Duodenal mucosa (tissue), 2 donors: ENCODE data around the gene SH3TC1.

Experiments
- H3K27ac ChIP-seq: one replicate; pipeline ENCODE4 v1.7.0; 2013; ENCODE audit warnings: low read depth, low read length
- H3K27me3 ChIP-seq, 2 donors: one replicate each; pipeline ENCODE4 v1.7.0; 2013; ENCODE audit warnings: low read length in 2 of 2, control low read depth in 1 of 2; ENCODE audit not compliant: insufficient read depth in 2 of 2, control insufficient read depth in 1 of 2
- H3K36me3 ChIP-seq, 2 donors: one replicate each; pipeline ENCODE4 v1.7.0; 2013; ENCODE audit warnings: low read length in 2 of 2, control low read depth in 1 of 2; ENCODE audit not compliant: insufficient read depth in 2 of 2, control insufficient read depth in 1 of 2
- H3K4me1 ChIP-seq, 2 donors: one replicate each; pipeline ENCODE4 v1.7.0; 2013; ENCODE audit warnings: low read length in 2 of 2, control low read depth in 1 of 2; ENCODE audit not compliant: insufficient read depth in 2 of 2, control insufficient read depth in 1 of 2
- H3K4me3 ChIP-seq, 2 donors: one replicate each; pipeline ENCODE4 v1.7.0; 2013; ENCODE audit warnings: low read length in 2 of 2, low read depth in 1 of 2
- H3K9ac ChIP-seq, 2 donors: one replicate each; pipeline ENCODE4 v1.7.0; 2013; ENCODE audit warnings: low read length in 2 of 2, low read depth in 1 of 2
- H3K9me3 ChIP-seq, 2 donors: one replicate each; pipeline ENCODE4 v1.7.0; 2013; ENCODE audit warnings: low read length in 2 of 2, control low read depth in 1 of 2; ENCODE audit not compliant: control insufficient read depth in 1 of 2

SH3TC1 gene

GRCh38 chr4:8228319-8229250 is 29.5 kb downstream of the SH3TC1 start:
- Histone ChIP-seq H3K27me3 (no peaks in the 10 kb centered on the region), H3K9ac (no peak overlapping the region), H3K36me3 (peaks cover 3 to 14% of the 10 kb centered on the region in 2 donors), H3K4me3 (no peak overlapping the region), H3K27ac (no peak overlapping the region), H3K9me3 (no peaks in the 10 kb centered on the region), H3K4me1 (peaks cover 14 to 16% of the 10 kb centered on the region in 2 donors)

GRCh38 chr4:8229331-8229975 is 30.4 kb downstream of the SH3TC1 start:
- H3K27ac ChIP-seq, result no peak overlapping the region
- peaks cover 5 to 16% of the 10 kb centered on the region in 2 donors for H3K36me3 ChIP-seq
- H3K9ac ChIP-seq, result no peak overlapping the region
- H3K4me3 ChIP-seq, result no peak overlapping the region
- no peaks in the 10 kb centered on the region for H3K27me3 ChIP-seq
- H3K9me3 ChIP-seq, result no peaks in the 10 kb centered on the region
- peaks cover 14 to 16% of the 10 kb centered on the region in 2 donors for H3K4me1 ChIP-seq

DNA sequence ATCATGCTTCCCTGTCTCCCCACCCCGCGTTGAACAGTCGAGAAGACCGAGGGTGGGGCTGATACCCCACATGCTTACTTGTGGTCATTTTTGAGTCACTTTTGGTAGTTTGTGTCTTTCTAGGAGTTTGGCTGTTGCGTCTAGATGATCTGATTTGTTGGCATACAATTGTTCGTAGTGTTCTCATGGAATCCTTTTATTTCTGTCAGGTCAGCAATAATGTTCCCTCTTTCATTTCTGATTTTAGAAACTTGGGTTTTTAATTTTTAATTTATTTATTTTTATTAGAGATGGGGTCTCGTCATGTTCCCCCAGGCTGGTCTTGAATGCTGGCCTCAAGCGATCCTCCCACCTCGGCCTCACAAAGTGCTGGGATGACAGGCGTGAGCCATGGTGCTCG is 30.9 kb downstream of the SH3TC1 start:
- Histone ChIP-seq H3K9ac (no peak overlapping the region), H3K27ac (no peak overlapping the region), H3K27me3 (no peaks in the 10 kb centered on the region), H3K9me3 (no peaks in the 10 kb centered on the region), H3K4me1 (peaks cover 14 to 16% of the 10 kb centered on the region in 2 donors), H3K36me3 (peaks cover 5 to 19% of the 10 kb centered on the region in 2 donors), H3K4me3 (no peak overlapping the region)

GRCh38 chr4:8230891-8231290 is 31.8 kb downstream of the SH3TC1 start:
- peaks cover 14 to 16% of the 10 kb centered on the region in 2 donors for H3K4me1 ChIP-seq
- H3K9ac ChIP-seq, result no peak overlapping the region
- no peak overlapping the region for H3K4me3 ChIP-seq
- no peak overlapping the region for H3K27ac ChIP-seq
- H3K27me3 ChIP-seq, result no peaks in the 10 kb centered on the region
- H3K9me3 ChIP-seq, result no peaks in the 10 kb centered on the region
- H3K36me3 ChIP-seq, result peaks cover 5 to 19% of the 10 kb centered on the region in 2 donors

GRCh38 chr4:8231551-8232049 is 32.5 kb downstream of the SH3TC1 start:
- Histone ChIP-seq H3K36me3 (peaks cover 5 to 19% of the 10 kb centered on the region in 2 donors), H3K4me3 (no peak overlapping the region), H3K27ac (no peak overlapping the region), H3K9ac (no peak overlapping the region), H3K27me3 (no peaks in the 10 kb centered on the region), H3K4me1 (peaks cover 14 to 16% of the 10 kb centered on the region in 2 donors), H3K9me3 (no peaks in the 10 kb centered on the region)

DNA sequence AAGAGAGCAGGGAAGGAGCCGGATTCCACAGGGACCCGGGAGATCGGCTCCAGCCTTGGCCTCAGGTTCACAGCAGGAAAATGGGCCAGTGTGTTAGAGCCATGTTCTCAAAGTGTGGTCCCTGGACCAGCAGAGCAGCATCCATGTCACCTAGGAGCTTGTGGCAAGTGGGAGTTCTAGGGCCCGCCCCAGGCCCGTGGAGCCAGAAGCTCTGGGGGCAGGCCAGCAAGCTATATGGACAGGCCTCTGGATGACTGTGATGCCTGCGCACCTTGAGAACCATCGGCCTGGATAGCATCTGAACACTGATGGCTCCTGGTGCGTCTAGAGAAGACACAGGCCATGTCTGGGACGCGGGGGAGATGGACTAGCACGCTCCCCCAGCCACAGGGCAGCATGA is 33.7 kb downstream of the SH3TC1 start:
- H3K4me1 ChIP-seq, result peaks cover 14 to 16% of the 10 kb centered on the region in 2 donors
- peaks cover 5 to 19% of the 10 kb centered on the region in 2 donors for H3K36me3 ChIP-seq
- no peak overlapping the region for H3K27ac ChIP-seq
- H3K9ac ChIP-seq, result no peak overlapping the region
- H3K9me3 ChIP-seq, result no peaks in the 10 kb centered on the region
- no peak overlapping the region for H3K4me3 ChIP-seq
- no peaks in the 10 kb centered on the region for H3K27me3 ChIP-seq

DNA sequence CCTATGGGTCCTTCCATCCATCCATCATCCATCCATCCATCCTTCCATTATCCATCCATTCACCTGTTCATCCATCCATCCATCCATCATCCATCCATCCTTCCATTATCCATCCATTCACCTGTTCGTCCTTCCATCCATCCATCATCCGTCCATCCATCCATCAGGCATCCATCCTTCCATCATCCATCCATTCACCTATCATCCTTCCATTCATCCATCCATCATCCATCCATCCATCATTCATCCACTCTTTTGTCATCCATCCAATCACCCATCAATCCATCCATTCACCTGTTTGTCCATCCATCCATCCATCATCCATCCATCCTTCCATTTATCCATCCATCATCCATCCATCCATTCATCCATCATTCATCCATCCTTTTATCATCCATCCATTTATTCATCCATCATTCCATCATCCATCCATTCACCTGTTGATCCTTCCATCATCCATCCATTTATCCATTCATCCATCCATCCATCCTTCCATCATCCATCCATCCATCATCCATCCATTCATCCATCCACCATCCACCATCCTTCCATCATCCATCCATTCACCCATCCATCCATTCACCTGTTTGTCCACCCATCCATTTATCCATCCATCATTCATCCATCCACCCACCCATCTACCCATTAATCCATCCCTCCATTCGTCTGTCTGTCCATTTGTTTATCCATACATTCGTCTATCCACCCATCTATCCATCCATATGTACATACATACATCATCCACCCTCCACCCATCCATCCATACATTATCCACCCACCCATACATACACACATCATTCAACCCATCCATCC is 34.8 kb downstream of the SH3TC1 start:
- no peak overlapping the region for H3K4me3 ChIP-seq
- no peak overlapping the region for H3K27ac ChIP-seq
- H3K4me1 ChIP-seq, result peaks cover 3 to 11% of the 10 kb centered on the region in 2 donors
- no peaks in the 10 kb centered on the region for H3K9me3 ChIP-seq
- peaks cover 5 to 19% of the 10 kb centered on the region in 2 donors for H3K36me3 ChIP-seq
- no peaks in the 10 kb centered on the region for H3K27me3 ChIP-seq
- H3K9ac ChIP-seq, result no peak overlapping the region

GRCh38 chr4:8234715-8235114 is 35.6 kb downstream of the SH3TC1 start:
- Histone ChIP-seq H3K4me1 (peaks cover 0 to 10% of the 10 kb centered on the region in 2 donors), H3K4me3 (no peak overlapping the region), H3K36me3 (peaks cover 5 to 26% of the 10 kb centered on the region in 2 donors), H3K9ac (no peak overlapping the region), H3K9me3 (no peaks in the 10 kb centered on the region), H3K27ac (no peak overlapping the region), H3K27me3 (no peaks in the 10 kb centered on the region)

DNA sequence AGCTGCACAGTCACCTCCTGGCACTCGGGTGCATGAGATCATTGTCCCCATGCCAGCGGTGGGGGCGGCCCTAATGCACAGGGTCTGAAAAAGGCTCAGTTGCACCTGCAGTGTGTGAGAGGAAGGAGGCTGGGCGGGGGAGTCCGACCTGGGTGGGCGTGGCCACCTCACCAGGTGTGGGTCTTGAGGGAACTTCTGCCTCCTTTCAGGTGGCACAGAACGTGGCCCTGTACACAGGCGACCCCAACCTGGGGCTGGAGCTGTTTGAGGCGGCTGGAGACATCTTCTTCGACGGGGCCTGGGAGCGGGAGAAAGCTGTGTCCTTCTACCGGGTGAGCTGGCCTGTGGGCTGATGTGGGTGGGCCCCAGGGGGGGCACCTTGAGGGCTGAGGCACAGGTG is 36.1 kb downstream of the SH3TC1 start:
- Histone ChIP-seq H3K4me1 (peaks cover 0 to 10% of the 10 kb centered on the region in 2 donors), H3K27ac (no peak overlapping the region), H3K4me3 (no peak overlapping the region), H3K9me3 (no peaks in the 10 kb centered on the region), H3K36me3 (peaks cover 5 to 26% of the 10 kb centered on the region in 2 donors), H3K27me3 (no peaks in the 10 kb centered on the region), H3K9ac (no peak overlapping the region)
